Activated T-helper 2 cell treated with anti-CD3 and anti-CD28 coated beads, Interferon-gamma antibody, Interleukin-2, Interleukin-4, amounts not matched to agents 10 μg/mL and 5 μg/mL and 100 μg/mL, durations not matched to agents 14 hours and 24 hours and 36 hours (primary cell): Measurements from ENCODE around the gene JMJD7. TPM values are rescaled to one million over a fixed set of nuclear protein-coding genes. Genes with fewer than 3 reads are reported as not detected.

Experiments
- DNase-seq: peaks from one replicate; pipeline ENCODE4 v3.0.0; 2021; ENCODE audit warnings: low spot score
- H3K27ac Mint-ChIP-seq: one replicate; pipeline ENCODE4 v1.8.0; 2021; ENCODE audit warnings: mixed read lengths
- H3K27me3 Mint-ChIP-seq: one replicate; pipeline ENCODE4 v1.8.0; 2021; ENCODE audit warnings: low read depth, mixed read lengths
- H3K36me3 Mint-ChIP-seq: one replicate; pipeline ENCODE4 v1.8.0; 2021; ENCODE audit warnings: low read depth, mixed read lengths
- H3K4me1 Mint-ChIP-seq: one replicate; pipeline ENCODE4 v1.8.0; 2021; ENCODE audit warnings: low read depth, mixed read lengths
- H3K4me3 Mint-ChIP-seq: one replicate; pipeline ENCODE4 v1.8.0; 2021; ENCODE audit warnings: low read depth, mild to moderate bottlenecking, moderate library complexity, mixed read lengths
- H3K9me3 Mint-ChIP-seq: one replicate; pipeline ENCODE4 v1.8.0; 2021; ENCODE audit warnings: mixed read lengths
- intact Hi-C: fragments of 100-400 bp; cut with micrococcal nuclease; formaldehyde crosslinking; loops from one replicate; pipeline ENCODE4 v1.15.1; 2023
- total RNA-seq: library from RNA; stranded (reverse); gene quantifications from 2 replicates; pipeline ENCODE4 v1.2.3, GENCODE V29; 2022

Gene JMJD7
- total RNA-seq, 1 donor from 2014 or later: 15.7 TPM

DNA sequence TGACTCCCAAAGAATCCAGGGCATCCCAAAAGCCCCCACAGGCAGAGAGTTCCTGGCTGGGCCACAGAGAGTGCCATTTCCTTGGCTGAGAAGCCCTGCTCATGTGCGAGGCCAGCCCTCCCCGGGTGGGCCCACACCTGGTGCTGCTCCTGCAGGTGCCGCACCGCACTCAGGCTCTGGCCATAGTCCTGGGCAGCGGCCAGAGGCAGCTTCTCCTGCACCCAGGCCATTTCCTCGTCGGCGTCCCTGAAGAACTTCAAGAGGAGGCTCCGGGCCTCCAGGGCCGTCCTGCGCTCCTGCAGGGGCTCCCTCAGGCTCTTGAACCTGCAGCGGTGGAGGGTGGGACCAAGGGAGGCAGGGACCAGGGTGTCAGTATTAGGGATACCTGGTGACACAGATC lies 28.8 kb downstream of the JMJD7 start:
- Mint-ChIP-seq H3K4me3 (no peak overlapping the region), H3K9me3 (no peaks in the 10 kb centered on the region), H3K36me3 (no peaks in the 10 kb centered on the region), H3K4me1 (peaks cover 3% of the 10 kb centered on the region), H3K27ac (no peak overlapping the region), H3K27me3 (peaks cover 2% of the 10 kb centered on the region)
- intact Hi-C loops: no loop called here
- no peak for DNase-seq

DNA sequence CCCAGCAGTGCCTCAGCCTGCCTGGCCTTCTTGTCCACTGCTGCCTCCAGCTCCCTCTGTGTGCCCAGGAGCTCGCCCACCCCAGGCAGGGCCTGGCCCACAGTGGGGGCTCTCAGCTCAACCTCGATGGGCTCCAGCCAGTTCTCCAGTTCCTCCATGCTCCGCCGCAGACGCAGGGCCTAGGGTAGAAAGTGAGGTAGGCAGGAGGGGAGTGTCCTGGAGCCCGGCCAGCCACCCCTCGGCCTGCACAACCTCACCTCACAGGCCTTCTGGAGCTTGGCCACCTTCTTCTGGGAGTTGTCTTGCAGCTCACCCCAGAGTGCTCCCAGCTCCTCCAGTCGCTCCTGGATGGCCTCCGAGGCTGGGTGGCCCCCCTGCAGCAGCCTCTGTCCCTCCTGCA lies 29.4 kb downstream of the JMJD7 start:
- Mint-ChIP-seq H3K27me3 (peaks cover 3% of the 10 kb centered on the region), H3K4me3 (no peak overlapping the region), H3K27ac (no peak overlapping the region), H3K9me3 (no peaks in the 10 kb centered on the region), H3K4me1 (peaks cover 3% of the 10 kb centered on the region), H3K36me3 (no peaks in the 10 kb centered on the region)
- no peak for DNase-seq
- intact Hi-C loops: no loop called here

DNA sequence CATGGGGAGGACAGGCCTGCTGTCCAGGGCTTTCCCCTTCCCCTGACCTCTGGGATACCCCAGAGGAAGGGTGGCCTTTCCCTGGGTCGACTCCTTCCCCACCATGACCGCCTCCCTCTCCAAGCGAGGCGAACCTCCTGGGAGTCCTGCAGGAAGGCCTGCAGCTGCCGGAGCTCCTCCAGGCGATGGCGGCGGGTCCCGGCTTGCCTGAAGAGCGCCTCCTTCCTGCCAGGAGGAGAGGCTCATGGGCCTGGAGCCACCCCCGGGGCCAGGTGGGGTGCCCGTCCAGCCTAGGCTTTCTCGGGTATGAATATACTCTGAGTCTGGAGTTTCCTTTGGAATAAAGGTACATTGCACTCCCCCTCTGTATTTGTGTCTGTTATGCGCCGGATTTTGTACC lies 30.9 kb downstream of the JMJD7 start:
- no peak for DNase-seq
- Mint-ChIP-seq H3K27me3 (peaks cover 3% of the 10 kb centered on the region), H3K27ac (no peak overlapping the region), H3K4me1 (peaks cover 3% of the 10 kb centered on the region), H3K4me3 (no peak overlapping the region), H3K9me3 (no peaks in the 10 kb centered on the region), H3K36me3 (no peaks in the 10 kb centered on the region)
- intact Hi-C loops: no loop called here

DNA sequence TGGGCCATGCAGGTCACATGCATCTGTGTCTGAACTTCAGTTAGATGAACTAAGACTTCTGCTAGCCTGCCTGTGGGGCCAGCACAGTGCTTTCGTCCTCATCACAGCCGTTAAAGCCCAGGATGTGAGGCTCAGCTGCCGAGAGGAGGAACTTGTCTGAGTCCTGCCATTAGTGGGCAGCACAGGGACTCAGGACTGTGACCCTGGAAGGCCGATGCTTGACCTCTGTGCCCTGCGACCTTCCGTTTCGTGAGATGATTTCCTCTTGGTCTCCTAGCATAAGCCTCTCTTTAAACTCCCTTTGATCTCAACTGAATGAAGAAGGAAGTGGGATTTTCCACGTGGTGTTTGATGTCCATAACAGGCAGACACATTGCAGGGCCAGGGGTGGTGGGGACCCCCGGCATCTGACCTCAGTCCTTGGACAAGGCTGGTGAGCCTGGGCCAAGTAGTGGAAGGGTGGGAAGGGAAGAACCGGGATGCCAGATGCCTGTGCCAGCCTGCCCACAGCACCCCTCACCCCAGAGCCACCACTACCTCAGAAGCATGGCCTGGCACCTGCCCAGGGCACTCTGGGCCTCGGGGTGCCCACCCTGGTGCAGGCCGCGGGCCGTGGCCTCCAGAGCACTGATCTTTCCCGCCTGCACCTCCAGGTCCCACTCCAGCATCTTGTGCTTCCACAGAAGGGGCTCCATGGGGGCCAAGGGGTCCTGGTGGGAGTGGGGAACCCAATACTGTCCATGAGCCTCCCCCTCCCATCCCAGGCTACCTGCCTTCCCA lies 32.3 kb downstream of the JMJD7 start:
- intact Hi-C loops: no loop called here
- DNase-seq: no peak
- no peak overlapping the region for H3K27ac Mint-ChIP-seq
- H3K36me3 Mint-ChIP-seq: no peaks in the 10 kb centered on the region
- H3K27me3 Mint-ChIP-seq: peaks cover 3% of the 10 kb centered on the region
- no peak overlapping the region for H3K4me3 Mint-ChIP-seq
- peaks cover 3% of the 10 kb centered on the region for H3K4me1 Mint-ChIP-seq
- H3K9me3 Mint-ChIP-seq: no peaks in the 10 kb centered on the region

DNA sequence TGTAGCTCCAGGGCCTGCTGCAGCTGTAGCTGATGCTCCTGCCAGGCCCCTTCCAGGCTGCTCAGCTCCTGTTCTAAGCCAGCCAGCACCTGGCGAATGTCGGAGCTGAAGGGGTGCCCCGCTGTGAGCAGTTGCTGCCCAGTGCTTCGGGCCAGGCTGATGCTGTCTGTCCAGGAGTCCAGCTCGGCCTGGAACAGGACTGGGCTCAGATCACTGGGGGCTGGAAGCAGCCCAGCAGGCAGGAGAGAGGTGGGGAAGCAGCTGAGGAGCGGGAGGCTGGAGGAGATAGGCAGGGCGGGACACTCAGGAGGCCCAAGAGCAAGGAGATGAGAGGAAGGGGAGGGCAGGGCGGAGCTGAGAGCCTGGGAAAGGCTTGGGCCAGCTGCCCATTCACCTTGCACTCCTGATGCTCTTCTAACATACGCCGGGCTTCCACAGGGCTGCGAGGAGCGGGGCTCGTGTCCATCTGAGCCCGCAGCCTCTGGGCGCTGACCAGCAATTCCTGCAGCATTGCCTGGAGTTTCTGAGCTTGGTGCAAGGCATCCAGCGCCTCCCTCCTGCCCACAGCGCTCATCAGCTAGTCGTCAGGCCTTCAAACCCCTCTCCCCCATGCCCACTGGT lies 34.0 kb downstream of the JMJD7 start:
- intact Hi-C loops: no loop called here
- no peak overlapping the region for H3K27ac Mint-ChIP-seq
- no peak overlapping the region for H3K4me3 Mint-ChIP-seq
- H3K4me1 Mint-ChIP-seq: peaks cover 3% of the 10 kb centered on the region
- no peaks in the 10 kb centered on the region for H3K9me3 Mint-ChIP-seq
- H3K27me3 Mint-ChIP-seq: peaks cover 3% of the 10 kb centered on the region
- no peak for DNase-seq
- H3K36me3 Mint-ChIP-seq: no peaks in the 10 kb centered on the region

DNA sequence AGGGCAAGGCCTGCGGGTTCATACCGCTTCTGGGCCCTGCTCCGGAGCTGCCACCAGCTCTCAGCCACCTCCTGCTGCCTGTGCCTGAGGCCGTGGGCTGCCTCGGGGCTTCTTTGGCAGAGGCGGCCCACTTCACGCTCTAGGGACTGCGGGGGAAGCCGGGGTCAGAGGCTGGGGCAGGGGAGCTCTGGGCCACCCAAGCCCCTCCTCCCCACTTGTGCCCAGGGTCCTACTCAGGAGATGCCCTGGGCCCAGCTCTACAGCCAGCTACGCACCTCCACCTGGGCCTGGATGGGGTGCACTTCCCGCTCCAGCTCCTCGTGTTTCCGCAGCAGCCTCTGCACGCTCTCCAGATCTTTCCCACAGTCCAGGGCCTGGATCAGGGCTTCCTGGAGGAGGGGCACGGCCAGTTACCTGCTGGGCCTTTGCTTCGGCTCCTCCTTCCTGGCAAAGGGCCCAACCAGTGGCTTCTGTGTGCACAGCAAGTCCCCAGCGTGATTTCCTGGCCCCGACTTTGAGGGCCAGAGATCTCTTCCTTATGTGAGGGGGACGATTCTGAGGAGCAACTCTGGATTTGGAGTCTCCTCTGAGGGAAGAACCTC lies 34.7 kb downstream of the JMJD7 start:
- no peak overlapping the region for H3K4me3 Mint-ChIP-seq
- no peak overlapping the region for H3K27ac Mint-ChIP-seq
- H3K4me1 Mint-ChIP-seq: peaks cover 3% of the 10 kb centered on the region
- H3K9me3 Mint-ChIP-seq: no peaks in the 10 kb centered on the region
- no peaks in the 10 kb centered on the region for H3K36me3 Mint-ChIP-seq
- DNase-seq: no peak
- intact Hi-C loops: no loop called here
- H3K27me3 Mint-ChIP-seq: peaks cover 3% of the 10 kb centered on the region

DNA sequence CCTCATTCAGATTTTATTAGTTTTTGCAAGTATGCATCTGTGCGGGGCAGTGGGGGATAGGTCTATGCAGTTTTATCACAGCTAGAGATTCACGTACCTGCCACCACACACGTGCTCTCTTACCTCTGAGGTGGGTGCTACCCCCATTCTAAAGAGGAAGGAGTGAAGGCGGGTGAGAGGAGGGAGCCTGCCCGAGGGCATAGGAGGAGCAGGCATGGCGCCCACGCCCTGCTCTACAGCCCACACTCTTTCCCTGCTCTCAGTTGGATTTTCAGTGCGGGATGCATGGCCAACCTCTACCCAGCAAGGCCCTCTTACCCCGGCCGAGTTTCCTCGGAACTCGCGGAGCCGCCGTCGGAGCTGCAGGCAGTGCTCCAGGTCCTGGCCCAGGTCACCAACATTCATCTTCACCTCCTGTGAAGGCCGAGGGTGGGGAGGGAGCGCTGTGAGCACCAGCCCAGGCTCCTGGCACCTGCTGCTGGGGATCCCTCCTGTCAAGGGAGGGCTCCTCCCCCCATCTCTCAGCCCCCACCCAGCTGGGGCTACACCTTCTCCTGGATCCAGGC lies 37.7 kb downstream of the JMJD7 start:
- intact Hi-C loops: no loop called here
- Mint-ChIP-seq H3K4me3 (no peak overlapping the region), H3K27ac (no peak overlapping the region), H3K4me1 (peaks cover 2% of the 10 kb centered on the region), H3K9me3 (no peaks in the 10 kb centered on the region), H3K27me3 (peaks cover 1% of the 10 kb centered on the region), H3K36me3 (no peaks in the 10 kb centered on the region)
- no peak for DNase-seq

DNA sequence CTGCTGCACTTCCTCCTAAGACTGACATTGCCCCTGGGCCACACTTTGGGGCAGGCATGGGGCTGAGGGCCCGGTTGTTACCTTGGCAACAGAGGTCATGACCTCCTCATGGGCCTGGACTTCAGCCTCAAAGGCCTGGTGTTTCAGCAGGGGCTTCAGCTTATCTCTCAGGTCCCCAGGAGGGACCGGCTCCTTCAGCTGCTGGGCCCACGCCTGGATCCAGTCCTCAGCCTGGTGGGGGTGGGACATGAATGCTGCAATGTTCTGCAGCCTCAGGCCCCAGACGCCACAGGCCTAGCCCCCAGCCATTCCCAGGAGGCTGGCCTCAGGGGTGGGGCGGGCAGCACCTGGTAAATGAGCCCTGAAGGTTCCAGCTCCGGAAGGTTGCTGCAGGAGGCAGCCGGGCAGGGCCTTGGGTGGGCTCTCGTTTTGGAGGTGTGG lies 38.4 kb downstream of the JMJD7 start:
- Mint-ChIP-seq H3K4me3 (no peak overlapping the region), H3K27ac (no peak overlapping the region), H3K9me3 (no peaks in the 10 kb centered on the region), H3K36me3 (no peaks in the 10 kb centered on the region), H3K27me3 (peaks cover 1% of the 10 kb centered on the region), H3K4me1 (peaks cover 7% of the 10 kb centered on the region)
- no peak for DNase-seq
- intact Hi-C loops: no loop called here

DNA sequence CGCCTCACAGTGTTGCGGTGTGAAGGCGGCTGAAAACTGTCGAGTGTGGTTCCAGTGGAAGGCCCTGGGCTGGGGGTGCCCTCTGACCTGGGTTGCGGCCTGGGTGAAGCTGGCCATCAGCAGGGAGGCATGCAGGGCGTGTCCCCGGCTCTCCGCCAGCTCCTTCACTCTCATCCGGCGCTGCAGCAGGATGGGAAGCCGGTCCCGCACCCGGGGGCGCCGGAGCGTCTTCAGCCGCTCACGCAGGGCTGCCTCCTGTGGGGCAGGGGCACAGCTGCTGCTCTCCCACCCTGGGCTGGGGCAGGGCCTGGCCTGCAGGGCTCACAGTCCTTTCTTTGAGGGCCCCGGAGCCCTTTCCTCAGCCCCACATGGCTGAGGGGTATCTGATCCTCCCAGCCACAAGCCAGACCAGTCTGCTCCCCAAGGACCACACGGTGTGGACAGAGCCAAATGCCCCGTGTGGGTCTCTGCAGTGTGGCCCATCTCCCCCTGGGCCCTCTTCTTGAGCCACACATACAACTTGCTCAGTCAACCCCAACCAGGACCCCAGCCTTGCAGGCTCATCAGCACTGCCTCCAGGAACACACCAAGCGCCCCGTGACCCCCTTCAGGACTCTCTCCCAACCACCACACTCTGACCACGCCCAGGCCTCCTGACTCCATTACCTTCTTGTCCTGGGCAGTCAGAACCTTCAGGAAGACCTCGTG lies 39.1 kb downstream of the JMJD7 start:
- H3K4me1 Mint-ChIP-seq: peaks cover 7% of the 10 kb centered on the region
- H3K36me3 Mint-ChIP-seq: no peaks in the 10 kb centered on the region
- no peak overlapping the region for H3K27ac Mint-ChIP-seq
- H3K9me3 Mint-ChIP-seq: no peaks in the 10 kb centered on the region
- no peaks in the 10 kb centered on the region for H3K27me3 Mint-ChIP-seq
- intact Hi-C loops: no loop called here
- no peak overlapping the region for H3K4me3 Mint-ChIP-seq
- DNase-seq: no peak

DNA sequence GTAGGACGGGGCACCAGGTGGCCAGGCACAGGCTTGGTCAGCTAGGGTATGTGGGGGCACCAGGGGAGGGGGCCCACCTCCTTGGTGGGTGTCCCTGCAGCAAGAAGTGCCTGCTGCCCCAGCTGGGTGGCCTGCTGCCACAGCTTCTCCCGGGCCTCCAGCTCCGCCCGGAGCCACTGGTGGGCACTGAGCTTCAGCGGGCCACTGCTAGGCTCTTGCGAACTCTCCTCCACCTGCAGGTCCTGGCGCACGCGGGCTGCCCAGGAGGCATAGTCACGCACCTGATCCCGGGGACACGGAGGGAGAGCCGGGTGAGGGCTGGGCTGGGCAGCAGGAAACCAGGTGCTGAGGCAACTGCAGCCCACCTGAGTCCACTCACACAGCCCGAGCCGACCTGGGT lies 40.4 kb downstream of the JMJD7 start:
- intact Hi-C loops: no loop called here
- Mint-ChIP-seq H3K36me3 (no peaks in the 10 kb centered on the region), H3K9me3 (no peaks in the 10 kb centered on the region), H3K27me3 (no peaks in the 10 kb centered on the region), H3K27ac (no peak overlapping the region), H3K4me3 (no peak overlapping the region), H3K4me1 (peaks cover 12% of the 10 kb centered on the region)
- no peak for DNase-seq

DNA sequence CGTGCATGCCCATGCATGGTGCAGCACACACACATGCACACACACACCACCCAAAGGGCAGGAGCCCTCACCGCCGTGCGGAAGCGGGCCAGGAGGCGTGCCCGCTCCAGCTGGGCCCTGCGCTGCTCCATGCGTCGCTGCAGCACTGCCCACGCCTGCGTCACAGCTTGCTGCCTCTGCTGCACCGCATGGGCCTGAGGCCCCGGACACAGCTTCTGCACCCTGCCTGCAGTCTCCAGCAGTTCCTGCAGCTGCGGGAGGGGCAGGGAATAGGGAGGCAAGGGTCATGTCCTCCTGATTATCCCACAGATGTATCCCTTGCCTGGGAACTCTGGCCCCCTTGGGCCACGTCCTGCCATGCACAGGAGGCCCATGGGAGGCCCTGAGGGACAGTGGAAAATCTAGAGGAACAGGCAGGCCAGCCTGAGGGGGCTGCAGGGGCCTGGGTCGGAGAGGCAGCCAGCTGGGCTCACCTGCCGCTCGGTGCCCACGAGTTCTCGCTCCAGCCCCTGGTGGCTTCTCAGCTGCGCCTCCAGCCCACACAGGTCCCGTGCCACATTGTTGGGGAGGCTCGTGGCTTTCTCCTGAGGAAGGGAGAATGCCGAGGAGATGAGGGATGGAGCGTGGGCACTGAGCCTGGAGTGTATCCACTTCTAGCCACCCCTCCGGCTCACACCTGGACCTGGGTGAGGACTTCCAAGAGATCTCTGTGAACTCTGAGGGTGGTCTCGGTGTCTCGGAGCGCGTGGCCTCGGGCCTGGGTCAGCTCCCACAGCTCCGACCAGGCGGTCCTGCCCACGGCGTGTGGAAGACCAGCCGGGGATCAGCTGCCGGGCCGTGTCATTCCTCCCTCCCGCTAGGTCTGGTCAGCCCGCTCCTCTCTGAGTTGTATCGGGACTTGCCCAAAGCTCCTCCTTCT lies 42.1 kb downstream of the JMJD7 start:
- Mint-ChIP-seq H3K4me3 (no peak overlapping the region), H3K36me3 (no peaks in the 10 kb centered on the region), H3K4me1 (peaks cover 12% of the 10 kb centered on the region), H3K27me3 (no peaks in the 10 kb centered on the region), H3K27ac (peak overlapping the region; percentile 73), H3K9me3 (no peaks in the 10 kb centered on the region)
- no peak for DNase-seq
- intact Hi-C loops: no loop called here

DNA sequence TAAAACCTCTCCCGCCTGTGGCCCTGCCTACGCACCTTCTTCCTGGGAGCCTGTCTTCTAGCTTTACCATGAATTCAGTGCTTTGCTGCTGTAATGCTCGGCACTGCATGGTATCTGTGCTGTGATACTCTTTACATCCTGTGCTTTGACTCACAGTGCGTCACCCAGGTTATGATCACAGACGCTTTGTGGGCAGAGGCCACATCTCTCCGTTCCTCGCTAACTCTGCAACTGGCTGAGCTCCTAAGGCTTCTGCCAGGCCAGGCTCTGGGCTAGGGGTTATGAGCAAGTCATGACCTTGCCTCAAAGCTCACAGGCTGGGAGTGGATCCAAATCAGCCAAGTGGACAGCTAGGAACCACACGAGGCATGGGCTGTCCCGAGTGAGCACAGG lies 42.8 kb downstream of the JMJD7 start:
- H3K27me3 Mint-ChIP-seq: no peaks in the 10 kb centered on the region
- DNase-seq: peak; percentile 26
- H3K4me3 Mint-ChIP-seq: no peak overlapping the region
- intact Hi-C loops: no loop called here
- no peaks in the 10 kb centered on the region for H3K9me3 Mint-ChIP-seq
- H3K4me1 Mint-ChIP-seq: peaks cover 12% of the 10 kb centered on the region
- H3K36me3 Mint-ChIP-seq: no peaks in the 10 kb centered on the region
- H3K27ac Mint-ChIP-seq: peak overlapping the region; percentile 73
